KMS-11 (cell line): ENCODE results near the gene FOXP3.

ENCODE experiments used
- H2AFZ ChIP-seq: fragments of 200-600 bp; sonication (generic); 2 replicates; pipeline ENCODE4 v1.6.1; 2016; ENCODE audit warnings: antibody characterized with exemption, mixed run types, low read depth
- H3K27ac ChIP-seq: fragments of 200-600 bp; sonication (generic); 2 replicates; pipeline ENCODE4 v1.6.1; 2016; ENCODE audit warnings: mild to moderate bottlenecking, mixed run types
- H3K27me3 ChIP-seq: fragments of 200-600 bp; sonication (generic); 2 replicates; pipeline ENCODE4 v1.6.1; 2017; ENCODE audit warnings: mild to moderate bottlenecking, low read depth, mixed run types, moderate library complexity; ENCODE audit not compliant: insufficient read depth
- H3K36me3 ChIP-seq: fragments of 200-600 bp; sonication (generic); 2 replicates; pipeline ENCODE4 v1.6.1; 2017; ENCODE audit warnings: mild to moderate bottlenecking, mixed run types; ENCODE audit not compliant: insufficient read depth
- H3K4me1 ChIP-seq: fragments of 200-600 bp; sonication (generic); 2 replicates; pipeline ENCODE4 v1.6.1; 2016; ENCODE audit warnings: mild to moderate bottlenecking, low read depth, mixed run types; ENCODE audit not compliant: poor library complexity, severe bottlenecking
- H3K4me2 ChIP-seq: fragments of 200-600 bp; sonication (generic); 2 replicates; pipeline ENCODE4 v1.7.0; 2016; ENCODE audit warnings: mild to moderate bottlenecking, mixed run types
- H3K4me3 ChIP-seq: fragments of 200-600 bp; sonication (generic); IDR thresholded peaks from 2 replicates; pipeline ENCODE4 v1.6.1; 2017; ENCODE audit warnings: low read depth, low read length, mixed read lengths; ENCODE audit not compliant: insufficient read depth
- H3K79me2 ChIP-seq: fragments of 200-600 bp; sonication (generic); 2 replicates; pipeline ENCODE4 v1.6.1; 2016; ENCODE audit warnings: low read depth, mixed run types; ENCODE audit not compliant: insufficient read depth
- H3K9ac ChIP-seq: fragments of 200-600 bp; sonication (generic); 2 replicates; pipeline ENCODE4 v1.6.1; 2016; ENCODE audit warnings: mild to moderate bottlenecking, mixed run types
- H4K20me1 ChIP-seq: fragments of 200-600 bp; sonication (generic); 2 replicates; pipeline ENCODE4 v1.6.1; 2016; ENCODE audit warnings: mild to moderate bottlenecking, mixed run types; ENCODE audit not compliant: insufficient read depth
- CTCF ChIP-seq: fragments of 200-600 bp; sonication (generic); conservative IDR thresholded peaks from 2 replicates; pipeline ENCODE4 v1.6.1; 2017; ENCODE audit warnings: low read depth, mild to moderate bottlenecking, antibody characterized with exemption, low read length, moderate library complexity, mixed read lengths

Gene FOXP3

GRCh38 chrX:49264460-49264859, at the start of gene FOXP3:
TSS of gene FOXP3 (minus strand) at chrX:49264710. CDS start at chrX:49258505, 6,205 bp downstream.
- Histone ChIP-seq H3K4me2 (no peak within 1 kb of the TSS), H4K20me1 (no peaks in the 10 kb centered on the region), H3K9ac (no peak within 1 kb of the TSS), H3K4me1 (peaks cover 7% of the 10 kb centered on the region), H3K27me3 (no peaks in the 10 kb centered on the region), H3K27ac (no peak within 1 kb of the TSS), H2AFZ (no peak within 1 kb of the TSS), H3K4me3 (no peak within 1 kb of the TSS), H3K36me3 (no peaks in the 10 kb centered on the region), H3K79me2 (no peaks in the 10 kb centered on the region)
- TF ChIP-seq CTCF: no peak

GRCh38 chrX:49312176-49312575, 47.7 kb upstream of the FOXP3 start:
- no peak overlapping the region for H2AFZ ChIP-seq
- H4K20me1 ChIP-seq: no peaks in the 10 kb centered on the region
- H3K36me3 ChIP-seq: no peaks in the 10 kb centered on the region
- no peak overlapping the region for H3K27ac ChIP-seq
- no peak overlapping the region for H3K4me2 ChIP-seq
- no peaks in the 10 kb centered on the region for H3K79me2 ChIP-seq
- H3K9ac ChIP-seq: no peak overlapping the region
- no peaks in the 10 kb centered on the region for H3K27me3 ChIP-seq
- H3K4me1 ChIP-seq: no peaks in the 10 kb centered on the region
- no peak overlapping the region for H3K4me3 ChIP-seq
- TF ChIP-seq CTCF: no peak

GRCh38 chrX:49310371-49310770, 45.9 kb upstream of the FOXP3 start:
- Histone ChIP-seq H3K79me2 (no peaks in the 10 kb centered on the region), H3K4me2 (no peak overlapping the region), H3K27ac (no peak overlapping the region), H3K9ac (no peak overlapping the region), H3K36me3 (no peaks in the 10 kb centered on the region), H4K20me1 (no peaks in the 10 kb centered on the region), H3K4me1 (no peaks in the 10 kb centered on the region), H3K4me3 (no peak overlapping the region), H2AFZ (no peak overlapping the region), H3K27me3 (no peaks in the 10 kb centered on the region)
- no peak for TF ChIP-seq CTCF

GRCh38 chrX:49309401-49309981, 45.0 kb upstream of the FOXP3 start:
- Histone ChIP-seq H3K27ac (no peak overlapping the region), H2AFZ (no peak overlapping the region), H3K4me3 (no peak overlapping the region)

More at GRCh38 chrX:49309401-49309981, 45.0 kb upstream of the FOXP3 start:
- no peak for TF ChIP-seq CTCF
- no peaks in the 10 kb centered on the region for H4K20me1 ChIP-seq
- no peaks in the 10 kb centered on the region for H3K36me3 ChIP-seq
- H3K9ac ChIP-seq: no peak overlapping the region
- H3K79me2 ChIP-seq: no peaks in the 10 kb centered on the region
- no peaks in the 10 kb centered on the region for H3K27me3 ChIP-seq
- no peak overlapping the region for H3K4me2 ChIP-seq
- H3K4me1 ChIP-seq: no peaks in the 10 kb centered on the region
